ENCODE results near the gene CLCN7.
"Not testable (repeated sequence)": the region's sequence is repeated elsewhere in the genome, so short reads cannot be mapped to it uniquely, and the experiment has no call there.

The CLCN7 gene

DNA sequence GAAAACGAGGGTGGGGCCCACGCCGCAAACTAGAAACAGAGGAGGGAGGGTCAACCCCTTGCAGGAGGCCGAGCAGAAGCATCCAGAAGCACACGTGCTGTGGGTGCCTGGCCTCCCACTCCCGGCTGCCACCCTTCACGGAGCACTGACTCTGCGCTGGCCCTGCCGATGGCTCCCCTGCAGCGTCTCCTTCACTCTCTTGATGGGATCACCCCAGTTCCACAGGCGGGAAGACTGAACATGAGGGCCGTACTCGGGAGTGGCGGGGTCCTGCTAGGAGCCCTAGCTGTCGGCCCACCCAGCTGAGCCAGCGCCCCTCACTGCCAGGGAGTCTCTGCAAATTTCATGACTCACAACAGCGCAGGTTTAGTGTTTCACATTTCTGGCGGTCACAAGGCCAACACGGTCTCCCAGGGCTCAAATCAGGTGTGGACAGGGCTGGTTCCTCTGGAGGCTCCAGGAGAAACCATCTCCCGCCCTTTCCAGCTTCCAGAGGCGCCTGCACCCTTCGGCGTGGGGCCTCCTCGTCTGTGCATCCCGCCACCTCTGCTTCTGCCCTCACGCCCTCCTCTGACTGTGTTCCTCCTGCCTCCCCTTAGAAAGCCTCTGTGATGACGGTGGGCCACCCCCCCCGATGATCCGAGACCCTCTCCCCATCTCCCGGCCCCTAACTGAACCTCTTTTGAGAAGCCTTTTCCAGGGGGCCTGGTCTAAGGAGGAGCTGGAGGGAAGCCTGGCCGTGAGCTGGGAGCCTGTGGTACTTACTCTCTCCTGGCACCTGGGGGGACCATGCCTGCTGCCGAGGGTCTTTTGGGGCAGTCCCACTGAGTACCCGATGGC, 11.9 kb upstream of the CLCN7 start:
- no peak for DNase-seq

GRCh38 chr16:1485847-1486496, 11.1 kb upstream of the CLCN7 start:
- DNase-seq = no peak

- DNase-seq = no peak
Measured at GRCh38 chr16:1481906-1482835, 7.3 kb upstream of the CLCN7 start.

DNA sequence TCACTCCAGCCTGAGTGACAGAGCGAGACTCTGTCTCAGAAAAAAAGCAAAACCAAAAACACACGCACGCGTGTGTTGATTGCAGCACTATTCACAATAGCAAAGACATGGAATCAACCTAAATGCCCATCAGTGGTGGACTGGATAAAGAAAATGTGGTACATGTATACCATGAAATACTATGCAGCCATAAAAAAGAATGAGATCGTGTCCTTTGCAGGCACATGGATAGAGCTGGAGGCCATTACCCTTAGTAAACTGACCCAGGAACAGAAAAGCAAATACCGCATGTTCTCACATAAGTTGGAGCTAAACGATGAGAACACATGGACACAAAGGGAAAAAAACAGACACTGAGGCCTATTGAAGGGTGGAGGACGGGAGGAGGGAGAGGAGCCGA, 4.1 kb upstream of the CLCN7 start:
- not testable (repeated sequence) for DNase-seq

DNA sequence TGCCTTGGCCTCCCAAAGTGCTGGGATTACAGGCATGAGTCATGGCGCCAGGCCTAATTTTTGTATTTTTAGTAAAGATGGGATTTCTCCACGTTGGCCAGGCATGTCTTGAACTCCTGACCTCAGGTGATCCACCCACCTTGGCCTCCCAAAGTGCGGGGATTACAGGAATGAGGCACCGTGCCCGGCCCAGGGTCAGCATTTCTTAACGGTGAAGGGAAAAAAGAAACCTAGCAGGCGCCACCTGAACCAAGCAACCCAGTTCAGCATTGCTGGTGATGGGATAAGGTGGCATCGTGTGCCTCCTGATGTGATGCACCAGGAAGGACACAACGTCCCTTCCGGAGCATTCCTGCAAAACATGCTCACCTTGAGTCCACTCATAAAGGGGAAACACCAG, 2.2 kb upstream of the CLCN7 start:
- no peak for DNase-seq

- DNase-seq = no peak
Measured at GRCh38 chr16:1475552-1476114, 805 bp upstream of the CLCN7 start.

DNA sequence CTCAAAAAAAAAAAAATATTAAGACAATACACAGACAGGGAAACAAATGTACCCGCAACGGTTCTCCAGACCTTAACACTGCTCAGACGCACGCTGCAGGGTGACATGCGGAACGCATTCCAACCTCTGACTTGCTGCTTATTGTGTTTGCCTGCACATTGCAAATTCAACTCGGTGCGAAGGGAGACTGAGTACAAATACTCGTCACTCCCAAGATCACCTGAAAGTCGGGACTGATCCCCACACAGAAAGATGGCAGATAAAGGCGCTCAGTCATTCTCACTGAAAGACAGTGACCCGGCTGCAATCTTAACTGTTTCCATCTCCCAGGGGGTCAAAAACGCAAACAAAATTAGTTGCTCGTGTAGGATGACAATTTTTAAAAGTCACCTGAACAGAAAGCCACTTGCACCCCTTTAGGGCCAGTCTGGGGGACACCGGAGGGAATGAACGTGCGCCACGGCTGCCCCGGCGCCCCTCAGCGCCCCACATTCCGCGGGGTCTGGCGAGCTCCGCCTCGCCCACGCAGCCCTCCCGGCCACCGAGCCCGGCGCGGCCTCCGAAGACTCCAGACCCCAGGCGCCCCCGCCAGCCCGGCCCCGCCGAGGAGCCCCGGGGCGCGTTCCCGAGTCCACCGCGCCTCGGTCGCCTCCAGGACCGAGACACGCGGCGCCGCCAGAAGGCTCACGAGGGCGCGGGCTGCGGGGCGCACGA, 589 bp downstream of the CLCN7 start:
- no peak for DNase-seq

- no peak for DNase-seq
Measured at GRCh38 chr16:1472974-1473373, 1.9 kb downstream of the CLCN7 start.

- DNase-seq = no peak
Measured at GRCh38 chr16:1471569-1472194, 3.1 kb downstream of the CLCN7 start.

- no peak for DNase-seq
Measured at GRCh38 chr16:1470481-1471251, 4.2 kb downstream of the CLCN7 start.

GRCh38 chr16:1469693-1470201, 5.1 kb downstream of the CLCN7 start:
- DNase-seq = no peak

- not testable (repeated sequence) for DNase-seq
Measured at GRCh38 chr16:1469141-1469540, 5.7 kb downstream of the CLCN7 start.

- no peak for DNase-seq
Measured at GRCh38 chr16:1468426-1468810, 6.4 kb downstream of the CLCN7 start.

DNA sequence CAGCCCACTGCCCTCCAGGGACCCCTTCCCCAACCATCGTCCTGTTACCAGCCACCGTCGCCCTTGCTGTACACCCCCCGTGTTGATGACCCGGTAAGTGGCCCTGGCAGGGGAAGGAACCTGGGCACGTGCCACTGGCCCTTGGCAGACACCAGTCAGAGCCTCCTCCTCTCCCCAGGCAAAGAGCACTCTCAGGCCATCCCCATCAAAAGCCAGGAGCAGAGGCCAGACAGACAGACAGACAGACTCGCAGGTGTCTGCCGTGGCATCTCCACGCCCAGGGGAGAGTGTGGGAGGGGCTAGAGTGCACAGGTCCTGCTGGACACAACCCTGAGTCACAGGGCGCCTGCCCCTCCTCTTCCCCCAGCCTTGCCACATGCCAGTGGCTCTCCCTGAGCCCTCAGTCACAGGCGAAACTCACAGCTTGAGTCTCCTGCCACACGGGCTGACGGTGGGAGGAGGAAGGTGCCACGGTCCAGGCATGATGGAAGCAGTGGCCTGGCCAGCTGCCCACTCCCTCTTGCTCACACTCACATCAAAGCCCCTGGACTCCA, 7.8 kb downstream of the CLCN7 start:
- DNase-seq = no peak

DNA sequence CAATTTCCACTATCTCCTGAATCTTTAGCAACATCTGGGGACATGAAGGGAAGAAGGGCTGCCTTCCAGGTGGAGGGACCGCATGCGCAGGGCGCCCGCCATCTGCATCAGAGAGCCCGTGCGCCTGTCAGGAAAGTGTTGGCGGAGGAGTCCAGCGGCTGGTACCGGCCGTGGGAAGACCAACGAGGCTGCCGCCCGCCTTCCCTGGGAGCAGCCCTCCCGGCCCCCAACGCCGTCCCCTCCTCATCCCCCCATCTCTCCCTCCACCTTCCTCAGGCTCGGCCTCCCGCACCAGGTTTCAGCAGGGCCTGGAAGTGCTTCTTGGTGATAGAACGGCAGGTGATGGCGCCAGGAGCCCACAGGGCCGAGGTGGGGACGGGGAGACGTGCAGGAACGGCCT, 8.8 kb downstream of the CLCN7 start:
- no peak for DNase-seq

GRCh38 chr16:1465567-1465915, 9.3 kb downstream of the CLCN7 start:
- no peak for DNase-seq

- no peak for DNase-seq
Measured at GRCh38 chr16:1464894-1465566, 9.8 kb downstream of the CLCN7 start.

DNA sequence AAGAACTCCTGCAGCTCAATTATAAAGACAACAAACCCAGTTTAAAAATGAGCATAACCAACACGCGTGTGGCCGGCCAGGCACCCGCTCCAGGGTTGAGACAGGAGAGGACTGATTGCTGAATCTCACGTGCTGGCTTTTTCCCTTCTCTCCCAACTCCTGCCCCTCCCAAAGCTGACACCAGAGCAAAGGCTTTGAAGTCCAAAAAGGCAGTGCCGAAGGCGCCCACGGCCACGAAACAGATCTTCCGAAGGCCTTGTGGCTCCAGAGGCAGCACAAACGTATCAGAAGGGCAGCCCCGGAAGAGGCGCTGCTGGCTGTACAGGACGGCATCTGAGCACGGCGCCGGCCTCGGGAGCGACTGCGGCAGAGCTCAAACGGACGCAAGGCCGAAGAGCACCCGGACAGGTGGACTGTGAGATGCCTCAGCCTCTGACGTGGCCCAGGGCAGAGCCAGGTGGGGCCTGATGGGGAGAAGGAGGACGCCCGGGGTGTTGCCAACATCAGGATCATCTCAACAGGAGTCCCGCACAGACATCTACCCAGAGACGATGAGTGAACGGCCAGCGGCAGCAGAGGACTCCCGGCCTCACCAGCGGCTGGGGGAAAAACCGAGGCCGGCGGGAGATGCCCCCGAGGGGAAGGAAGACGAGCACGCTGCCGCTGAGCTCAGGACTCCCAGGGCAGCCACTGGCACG, 10.5 kb downstream of the CLCN7 start:
- DNase-seq = no peak

DNA sequence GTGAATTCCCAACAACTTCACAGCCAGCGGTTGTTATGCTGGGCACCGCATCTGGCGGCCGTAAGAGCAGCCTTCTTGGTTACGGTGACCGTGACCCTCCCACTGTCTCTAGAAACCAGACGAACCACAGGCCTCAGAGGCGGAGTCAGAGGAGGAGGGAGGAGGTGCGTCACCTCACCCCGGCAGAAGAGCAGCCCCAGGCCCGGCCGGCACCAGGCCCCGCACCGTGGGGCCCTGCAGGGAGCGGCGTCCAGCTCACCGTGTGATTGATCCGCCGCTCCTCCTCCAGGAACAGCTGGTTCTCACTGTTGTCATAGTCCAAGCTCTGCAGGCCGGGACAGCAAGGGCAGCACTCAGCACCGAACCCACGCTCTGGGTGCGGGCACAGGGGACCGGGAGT, 13.7 kb downstream of the CLCN7 start:
- no peak for DNase-seq

Measured in NCI-H1092 (cell line).